Mammary microvascular endothelial cell (primary cell): ENCODE results near the gene PNPO. TPM values are rescaled to one million over a fixed set of nuclear protein-coding genes. Genes with fewer than 3 reads are reported as not detected.

Source experiments
- total RNA-seq: library from RNA; depleted of rRNA; stranded (reverse); fragments of >200 nt; gene quantifications from 2 replicates; pipeline ENCODE4 v1.2.3, GENCODE V29; 2015

PNPO gene
- total RNA-seq, result 34.5 and 39.0 TPM in 2 replicates

GRCh38 chr17:47941246-47942095 lies at the start of gene PNPO:
Gene PNPO (plus strand): TSS chr17:47941571. CDS start chr17:47941676, 105 bp downstream.

GRCh38 chr17:47895856-47896671 lies 45.3 kb upstream of the PNPO start, which contains the start of gene SP2:
Gene SP2 (plus strand): TSS chr17:47896236. CDS start chr17:47896287, 51 bp downstream.

DNA sequence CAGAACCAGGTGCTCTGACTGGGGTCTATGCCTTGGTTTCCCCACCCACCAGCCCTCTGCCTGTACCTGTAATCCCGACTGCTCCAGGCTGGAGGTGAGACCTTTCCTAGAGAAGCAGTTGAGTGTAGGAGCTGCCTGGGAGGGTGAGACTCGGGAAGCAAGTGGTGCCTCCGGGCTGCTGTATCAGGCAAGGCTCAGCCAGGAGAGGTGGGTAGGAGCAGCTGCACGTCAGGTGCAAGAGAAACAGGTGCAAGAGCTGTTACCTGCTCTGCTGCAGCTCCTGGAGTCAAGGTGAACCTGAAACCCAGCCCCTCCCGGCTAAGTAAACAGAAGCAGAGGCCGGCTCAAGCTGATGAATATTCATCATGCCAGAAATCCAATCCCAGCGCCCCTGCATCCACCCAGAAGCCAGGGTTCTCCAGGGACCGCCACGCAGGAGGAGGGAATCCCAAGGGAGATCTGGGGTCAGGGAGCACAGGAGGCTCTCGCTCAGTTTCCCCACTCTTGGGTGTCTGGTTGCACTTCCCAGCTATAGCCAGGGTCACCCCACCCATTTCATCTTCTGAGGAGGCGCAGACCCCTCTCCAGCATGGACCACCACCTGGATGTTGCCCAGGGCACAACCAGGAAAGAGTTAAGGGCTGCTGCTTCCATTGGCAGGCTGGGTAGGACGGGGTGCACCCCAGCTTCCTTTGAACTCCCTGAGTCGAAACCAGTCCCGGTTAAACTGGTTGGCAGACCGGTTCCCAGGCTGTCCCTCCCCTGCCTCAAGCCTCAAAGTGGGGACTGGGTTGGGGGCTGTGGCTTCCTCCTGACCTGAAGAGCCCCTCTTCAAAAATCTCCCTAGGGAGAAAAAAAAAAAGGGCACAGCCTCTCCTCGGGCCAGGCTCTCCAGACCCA lies 16.5 kb downstream of the PNPO start, which contains the start of gene PRR15L:
PRR15L (minus strand) TSS at position 293 of the 900 bp plus-strand sequence. CDS start 4,649 bp downstream, outside the sequence.

GRCh38 chr17:47970725-47971499 lies 29.5 kb downstream of the PNPO start, which contains the start of gene CDK5RAP3:
Gene CDK5RAP3 (plus strand): TSS chr17:47971113. CDS start chr17:47971147, 34 bp downstream.

Other genes with a start within 250 kb of the PNPO start
- 10.1 and 14.8 TPM in 2 replicates for gene TBKBP1, start 247.4 kb upstream of the PNPO start, total RNA-seq
- gene TBX21, start 208.3 kb upstream of the PNPO start, total RNA-seq, result not detected in 2 replicates
- gene OSBPL7, start 119.8 kb upstream of the PNPO start, total RNA-seq, result 8.8 and 11.9 TPM in 2 replicates
- 46.8 and 49.3 TPM in 2 replicates for gene MRPL10, start 110.0 kb upstream of the PNPO start, total RNA-seq
- gene LRRC46, start 109.9 kb upstream of the PNPO start, total RNA-seq, result 0.10 TPM in 1 of 2 replicates, not detected in the other
- 16.9 and 25.1 TPM in 2 replicates for gene SCRN2, start 100.3 kb upstream of the PNPO start, total RNA-seq
- gene SP6, start 90.4 kb upstream of the PNPO start, total RNA-seq, result 3.1 and 5.1 TPM in 2 replicates
- gene SP2, start 45.3 kb upstream of the PNPO start, total RNA-seq, result 2.9 and 5.1 TPM in 2 replicates
- gene PRR15L, start 16.3 kb downstream of the PNPO start, total RNA-seq, result not detected in 2 replicates
- 60.9 and 61.5 TPM in 2 replicates for gene CDK5RAP3, start 29.5 kb downstream of the PNPO start, total RNA-seq
- 15.3 and 15.9 TPM in 2 replicates for gene COPZ2, start 96.2 kb downstream of the PNPO start, total RNA-seq
- 100 and 105 TPM in 2 replicates for gene NFE2L1, start 106.8 kb downstream of the PNPO start, total RNA-seq
- 55.2 and 59.2 TPM in 2 replicates for gene CBX1, start 159.9 kb downstream of the PNPO start, total RNA-seq
- gene SNX11, start 166.2 kb downstream of the PNPO start, total RNA-seq, result 12.6 and 17.4 TPM in 2 replicates